Vagina (tissue), 2 donors: ENCODE results near the gene COMMD4. TPM values are rescaled to one million over a fixed set of nuclear protein-coding genes. Genes with fewer than 3 reads are reported as not detected.
"Not testable (repeated sequence)": the region's sequence is repeated elsewhere in the genome, so short reads cannot be mapped to it uniquely, and the experiment has no call there.

ENCODE experiments used
- DNase-seq, 2 donors: peaks; one replicate each; pipeline ENCODE4 v3.0.0-alpha.2; 2017; ENCODE audit errors: extremely low spot score in 2 of 2
- H3K27ac ChIP-seq: fragments of 200-600 bp; sonication (generic); one replicate; pipeline ENCODE4 v1.5.1; 2019
- H3K27me3 ChIP-seq: fragments of 200-600 bp; sonication (generic); one replicate; pipeline ENCODE4 v1.5.1; 2019
- H3K36me3 ChIP-seq, 2 donors: fragments of 200-600 bp; sonication (generic); one replicate each; pipeline ENCODE4 v1.5.1; 2017 to 2019
- H3K4me1 ChIP-seq: fragments of 200-600 bp; sonication (generic); one replicate; pipeline ENCODE4 v1.5.1; 2019
- H3K4me3 ChIP-seq, 2 donors: fragments of 200-600 bp; sonication (generic); 1 replicate in 1 of 2; 2 replicates in 1 of 2; pipeline ENCODE4 v1.5.1; 2016 to 2019
- H3K9me3 ChIP-seq: fragments of 200-600 bp; sonication (generic); one replicate; pipeline ENCODE4 v1.5.1; 2019
- POLR2A ChIP-seq, 2 donors: fragments of 450-650 bp; IDR thresholded peaks; one replicate each; pipeline ENCODE4 v1.6.1; 2017; ENCODE audit warnings: antibody characterized with exemption in 2 of 2, mild to moderate bottlenecking in 2 of 2, moderate library complexity in 2 of 2
- POLR2AphosphoS5 ChIP-seq, 2 donors: sonication (generic); formaldehyde crosslinking; IDR thresholded peaks; one replicate each; pipeline ENCODE4 v1.9.0; 2017; ENCODE audit warnings: antibody characterized with exemption in 2 of 2, mild to moderate bottlenecking in 2 of 2, low read depth in 1 of 2; ENCODE audit not compliant: insufficient read depth in 1 of 2
- intact Hi-C: fragments of 100-400 bp; cut with DNase I; formaldehyde crosslinking; loops from one replicate; pipeline ENCODE4 v1.15.1; 2023
- total RNA-seq: library from RNA; depleted of rRNA; stranded (reverse); fragments of >200 nt; gene quantifications from one replicate; pipeline ENCODE4 v1.2.3, GENCODE V29; 2016
- TF ChIP-seq, protein P1 (sequence below), 3 experiments: fragments of 450-650 bp in 2 of 3; fragments of 200-600 bp in 1 of 3; sonication (generic) in 1 of 3; IDR thresholded peaks; one replicate each; pipeline ENCODE4 v1.5.1; 2017 to 2019; ENCODE audit warnings: antibody characterized with exemption in 3 of 3, mild to moderate bottlenecking in 2 of 3, moderate library complexity in 2 of 3

Gene COMMD4
- 57.5 TPM for total RNA-seq

DNA sequence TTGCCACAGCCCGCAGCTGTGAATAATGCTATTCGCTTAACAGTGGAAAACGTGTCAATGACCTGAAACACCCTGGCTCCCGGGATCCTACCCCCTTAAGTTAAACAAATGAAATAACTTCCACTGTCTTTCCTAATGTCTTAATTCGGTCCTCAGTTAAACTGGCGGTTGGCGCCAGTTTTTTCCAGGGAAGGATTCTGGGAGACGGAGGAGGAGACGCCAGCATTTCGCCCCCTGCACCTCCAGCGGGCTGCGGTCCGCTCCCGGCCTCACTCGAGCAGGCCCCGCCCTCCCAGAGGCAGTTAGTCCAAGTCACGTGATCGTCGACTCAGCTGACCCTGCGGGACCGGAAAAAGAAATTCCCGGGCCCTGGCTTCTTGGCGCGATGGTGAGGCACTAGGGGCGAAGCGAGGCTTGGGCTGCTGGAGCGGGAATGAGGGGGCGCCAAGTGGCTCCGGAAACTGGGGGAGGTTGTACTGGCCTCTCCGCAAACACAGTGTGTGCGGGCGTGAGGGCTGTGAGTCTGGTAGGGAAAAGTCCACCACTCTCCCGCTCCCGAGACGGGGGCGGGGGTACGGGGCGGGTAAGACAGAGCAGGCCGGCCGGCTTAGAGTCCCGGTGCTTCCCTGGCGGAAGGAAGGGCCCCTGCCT is at the start of gene COMMD4:
COMMD4 (plus strand) TSS at position 359 of the 651 bp plus-strand sequence; CDS start at position 386, 27 bp downstream.
- Histone ChIP-seq H3K4me3 (peak within 1 kb of the TSS; percentile 74 to 88), H3K36me3 (no peaks in the 10 kb centered on the region), H3K4me1 (peaks cover 13% of the 10 kb centered on the region), H3K9me3 (no peaks in the 10 kb centered on the region), H3K27ac (peak within 1 kb of the TSS; percentile 84), H3K27me3 (no peaks in the 10 kb centered on the region)
- peak in 1 of 2 donors; percentile 94 for DNase-seq
- TF ChIP-seq POLR2AphosphoS5 (IDR thresholded peaks at IDR 0.05; ENCODE audit: insufficient read depth in 1 of 2, low read depth in 1 of 2) (peak; percentile 79 to 93), POLR2A (IDR thresholded peaks at IDR 0.05) (no peak)
- TF ChIP-seq, protein P1, sequence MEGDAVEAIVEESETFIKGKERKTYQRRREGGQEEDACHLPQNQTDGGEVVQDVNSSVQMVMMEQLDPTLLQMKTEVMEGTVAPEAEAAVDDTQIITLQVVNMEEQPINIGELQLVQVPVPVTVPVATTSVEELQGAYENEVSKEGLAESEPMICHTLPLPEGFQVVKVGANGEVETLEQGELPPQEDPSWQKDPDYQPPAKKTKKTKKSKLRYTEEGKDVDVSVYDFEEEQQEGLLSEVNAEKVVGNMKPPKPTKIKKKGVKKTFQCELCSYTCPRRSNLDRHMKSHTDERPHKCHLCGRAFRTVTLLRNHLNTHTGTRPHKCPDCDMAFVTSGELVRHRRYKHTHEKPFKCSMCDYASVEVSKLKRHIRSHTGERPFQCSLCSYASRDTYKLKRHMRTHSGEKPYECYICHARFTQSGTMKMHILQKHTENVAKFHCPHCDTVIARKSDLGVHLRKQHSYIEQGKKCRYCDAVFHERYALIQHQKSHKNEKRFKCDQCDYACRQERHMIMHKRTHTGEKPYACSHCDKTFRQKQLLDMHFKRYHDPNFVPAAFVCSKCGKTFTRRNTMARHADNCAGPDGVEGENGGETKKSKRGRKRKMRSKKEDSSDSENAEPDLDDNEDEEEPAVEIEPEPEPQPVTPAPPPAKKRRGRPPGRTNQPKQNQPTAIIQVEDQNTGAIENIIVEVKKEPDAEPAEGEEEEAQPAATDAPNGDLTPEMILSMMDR (IDR thresholded peaks at IDR 0.05), result peak in 1 of 3 experiments; percentile 15
- intact Hi-C loops, result no loop called here

GRCh38 chr15:75293660-75294059 is 42.2 kb upstream of the COMMD4 start:
- DNase-seq, H3K27me3 ChIP-seq, H3K4me3 ChIP-seq, intact Hi-C loops, H3K36me3 ChIP-seq, H3K27ac ChIP-seq, H3K4me1 ChIP-seq, H3K9me3 ChIP-seq: not testable (repeated sequence)

DNA sequence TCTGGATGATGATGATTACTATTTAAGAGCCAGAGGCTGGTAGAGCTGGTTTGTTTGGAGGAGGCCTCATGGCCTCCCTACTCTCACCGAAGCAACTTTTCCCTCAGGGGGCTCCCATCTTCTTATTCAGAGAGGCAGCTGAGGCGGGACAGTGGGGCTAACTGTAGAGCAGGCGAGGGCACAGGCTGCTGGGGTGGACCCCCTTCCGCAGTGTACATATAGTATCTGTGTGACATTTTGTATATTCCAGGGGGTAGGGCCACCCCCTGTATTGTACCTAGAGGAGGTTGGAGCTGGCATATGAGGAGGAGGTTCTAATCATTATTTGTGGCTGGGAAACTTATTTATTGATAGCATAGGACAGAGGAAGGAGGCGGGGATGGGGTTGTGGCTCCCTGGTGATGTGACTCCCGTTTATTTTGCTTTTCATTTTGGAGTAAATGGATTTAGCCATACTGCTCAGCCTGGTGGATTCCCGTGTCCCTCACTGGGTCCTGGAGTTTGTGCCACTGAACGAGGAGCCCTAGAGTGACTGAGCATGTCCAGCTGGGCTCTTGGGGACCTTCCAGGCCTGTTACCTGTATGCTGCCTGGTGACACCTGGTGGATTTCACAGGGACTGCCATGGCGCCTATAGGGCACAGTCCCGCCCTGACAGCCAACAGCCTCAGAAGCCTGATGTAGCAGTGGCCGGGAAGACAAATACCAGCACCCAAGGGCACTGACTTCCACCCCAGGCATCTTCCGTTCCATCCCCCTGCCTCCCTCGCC is 37.1 kb upstream of the COMMD4 start:
- H3K9me3 ChIP-seq, H3K36me3 ChIP-seq, DNase-seq, H3K27ac ChIP-seq, H3K4me1 ChIP-seq, H3K4me3 ChIP-seq, intact Hi-C loops, H3K27me3 ChIP-seq: not testable (repeated sequence)

DNA sequence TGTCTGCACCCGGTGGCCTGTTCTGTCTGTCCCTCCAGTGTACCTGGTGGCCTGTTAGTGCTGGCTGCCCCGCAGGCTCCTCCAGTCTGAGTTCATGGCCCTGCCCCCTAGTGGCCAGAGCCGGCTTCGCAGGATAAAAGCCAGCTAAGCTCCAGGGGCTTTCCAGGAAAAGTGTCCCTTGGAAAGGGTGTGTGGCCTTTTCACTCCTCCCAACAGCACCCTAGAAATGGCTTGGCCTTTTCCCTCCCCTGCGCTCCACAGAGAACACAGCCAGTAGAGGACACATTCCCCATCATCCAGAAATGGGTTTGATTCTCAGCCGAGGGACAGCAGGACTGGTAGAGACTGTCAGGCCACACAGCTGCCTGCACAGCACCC is 36.6 kb upstream of the COMMD4 start:
- TF ChIP-seq, protein P1 (IDR thresholded peaks at IDR 0.05), result peak in 2 of 3 experiments; percentile 23 to 39
- H3K36me3 ChIP-seq, H3K4me3 ChIP-seq, H3K4me1 ChIP-seq, DNase-seq, H3K27ac ChIP-seq, intact Hi-C loops, H3K9me3 ChIP-seq, H3K27me3 ChIP-seq: not testable (repeated sequence)

GRCh38 chr15:75300026-75300425 is 35.8 kb upstream of the COMMD4 start:
- H3K4me1 ChIP-seq, H3K9me3 ChIP-seq, intact Hi-C loops, H3K36me3 ChIP-seq, H3K4me3 ChIP-seq, H3K27ac ChIP-seq, H3K27me3 ChIP-seq: not testable (repeated sequence)
- peak in 1 of 2 donors; percentile 58 for DNase-seq

DNA sequence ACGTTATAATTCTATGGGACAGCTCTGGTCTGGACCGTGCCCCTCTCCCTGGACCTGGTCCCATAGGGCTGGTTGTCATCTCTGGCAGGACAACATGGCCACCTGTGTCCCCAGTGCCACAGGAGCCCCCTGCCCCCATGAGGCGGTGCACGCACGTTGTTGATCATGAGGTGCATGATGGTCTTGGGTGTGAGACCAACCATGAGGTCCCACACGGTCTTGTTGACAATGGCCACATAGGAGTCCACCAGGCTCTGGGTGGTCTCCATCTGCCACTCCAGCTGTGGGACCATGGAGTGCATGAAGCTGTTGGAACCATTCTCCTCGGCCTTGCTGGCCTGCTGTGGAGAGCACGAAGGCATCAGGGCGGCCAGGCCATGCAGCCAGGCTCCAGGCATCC is 33.5 kb upstream of the COMMD4 start:
- intact Hi-C loops, result no loop called here
- TF ChIP-seq, protein P1 (IDR thresholded peaks at IDR 0.05), result no peak
- TF ChIP-seq POLR2A (IDR thresholded peaks at IDR 0.05) (no peak), POLR2AphosphoS5 (IDR thresholded peaks at IDR 0.05; ENCODE audit: insufficient read depth in 1 of 2, low read depth in 1 of 2) (no peak)
- Histone ChIP-seq H3K4me1 (no peaks in the 10 kb centered on the region), H3K36me3 (no peaks in the 10 kb centered on the region), H3K27ac (no peak overlapping the region), H3K27me3 (no peaks in the 10 kb centered on the region), H3K4me3 (no peak overlapping the region), H3K9me3 (no peaks in the 10 kb centered on the region)
- DNase-seq, result peak in 1 of 2 donors; percentile 77

DNA sequence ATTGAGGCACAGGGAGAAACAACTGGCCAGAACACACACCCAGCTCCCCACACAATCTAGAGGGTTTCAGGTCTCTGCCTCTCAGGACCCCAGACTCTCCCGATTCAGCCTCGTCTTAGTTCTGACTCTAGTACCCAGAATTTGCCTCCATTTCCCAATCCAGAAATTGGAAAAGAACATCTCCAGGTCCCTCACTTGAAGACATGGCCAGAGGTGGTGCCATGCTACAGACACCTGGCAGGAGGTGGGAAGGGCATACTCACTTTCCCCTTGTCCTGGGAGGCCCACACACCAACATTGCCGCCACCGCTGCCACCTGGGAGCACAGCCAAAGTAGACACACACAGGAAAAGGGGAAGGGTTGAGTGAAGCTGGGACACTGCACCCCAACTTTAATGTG is 33.1 kb upstream of the COMMD4 start:
- H3K4me3 ChIP-seq, H3K4me1 ChIP-seq, H3K27me3 ChIP-seq, H3K27ac ChIP-seq, intact Hi-C loops, H3K36me3 ChIP-seq, H3K9me3 ChIP-seq: not testable (repeated sequence)
- peak in 1 of 2 donors; percentile 55 for DNase-seq
